HepG2 (cell line): ENCODE data around the gene GSPT1. TPM values are rescaled to one million over a fixed set of nuclear protein-coding genes. Genes with fewer than 3 reads are reported as not detected.

ENCODE experiments used
- ATAC-seq: fragments of 200-7000 bp; cut with Tn5 transposase; 3 replicates; pipeline ENCODE4 v1.9.1; 2020; ENCODE audit warnings: mild to moderate bottlenecking, moderate library complexity
- BruUV-seq: library from RNA; stranded (reverse); fragments of 400-500 nt; replicated peaks from 2 replicates; lab custom pipeline; 2021; lab: Mats Ljungman, UMichigan
- CTCF ChIA-PET: fragments of 300-600 bp; formaldehyde crosslinking; extraction: SDS; loops from one replicate; lab custom pipeline; 2021; ENCODE audit warnings: low total read pairs, inconsistent platforms, low intra/inter-chr PET ratio; lab: Yijun Ruan, JAX
- POLR2A ChIA-PET: fragments of 350-600 bp; sonication (Branson Sonifier 250); formaldehyde crosslinking; loops from one replicate; lab custom pipeline; 2020; ENCODE audit warnings: antibody characterized with exemption, inconsistent platforms; lab: Yijun Ruan, JAX
- DNase-seq: peaks from one replicate; pipeline ENCODE4 v3.0.0-alpha.2; 2015; ENCODE audit warnings: low spot score
- FAIRE-seq: peaks from 3 replicates; lab custom pipeline; 2011; peaks lifted over from hg19 to GRCh38; lab: Jason Lieb, UNC
- H2AFZ ChIP-seq: one replicate; pipeline ENCODE4 v1.6.1; 2011; ENCODE audit warnings: low read length, inconsistent platforms
- H3K27ac ChIP-seq: fragments of 300-600 bp; 3 replicates; pipeline ENCODE4 v1.8.0; 2011; ENCODE audit warnings: mixed run types, mild to moderate bottlenecking, mixed read lengths, low read length, inconsistent platforms; ENCODE audit not compliant: insufficient read depth; ENCODE audit errors: extremely low read length
- H3K27me3 ChIP-seq, 2 experiments: fragments of 200-600 bp in 1 of 2; 2 replicates in 1 of 2; 3 replicates in 1 of 2; pipeline versions ENCODE4 v1.6.0 to v1.8.0; 2011; ENCODE audit warnings: low read length in 2 of 2, mild to moderate bottlenecking in 2 of 2, moderate library complexity in 2 of 2, inconsistent platforms in 1 of 2; ENCODE audit not compliant: insufficient read depth in 2 of 2, control insufficient read depth in 1 of 2
- H3K36me3 ChIP-seq, 2 experiments: fragments of 200-600 bp in 1 of 2; replicated peaks in 1 of 2; 2 replicates in 1 of 2; 3 replicates in 1 of 2; pipeline versions ENCODE4 v1.5.1 to v1.8.0; 2011; ENCODE audit warnings: low read length in 2 of 2, inconsistent platforms in 1 of 2; ENCODE audit not compliant: insufficient read depth in 2 of 2, control insufficient read depth in 1 of 2
- H3K4me1 ChIP-seq: 2 replicates; pipeline ENCODE4 v1.5.1; 2012; ENCODE audit warnings: low read length, inconsistent platforms; ENCODE audit not compliant: insufficient read depth
- H3K4me2 ChIP-seq: 2 replicates; pipeline ENCODE4 v1.6.0; 2011; ENCODE audit warnings: low read depth, low read length, inconsistent platforms
- H3K4me3 ChIP-seq, 3 experiments: fragments of 200-600 bp in 1 of 3; sonication (generic), shearing (Covaris generic) in 1 of 3; replicated peaks in 1 of 3; 2 replicates each; pipeline ENCODE4 v1.5.1; 2011 to 2016; ENCODE audit warnings: low read length in 3 of 3, inconsistent platforms in 2 of 3, low read depth in 2 of 3, mild to moderate bottlenecking in 2 of 3, control low read depth in 1 of 3, mixed read lengths in 1 of 3; ENCODE audit not compliant: insufficient read depth in 1 of 3
- H3K79me2 ChIP-seq: one replicate; pipeline ENCODE4 v1.6.1; 2011; ENCODE audit warnings: low read length, inconsistent platforms; ENCODE audit not compliant: insufficient read depth
- H3K9ac ChIP-seq: 2 replicates; pipeline ENCODE4 v1.6.0; 2011; ENCODE audit warnings: mild to moderate bottlenecking, low read depth, low read length, inconsistent platforms; ENCODE audit not compliant: insufficient read depth
- H3K9me3 ChIP-seq: 2 replicates; pipeline ENCODE4 v1.5.1; 2012; ENCODE audit warnings: mild to moderate bottlenecking, low read length
- H4K20me1 ChIP-seq: 2 replicates; pipeline ENCODE4 v1.6.0; 2011; ENCODE audit warnings: inconsistent platforms, mild to moderate bottlenecking, low read length, moderate library complexity; ENCODE audit not compliant: insufficient read depth
- GRHL1 ChIP-seq: sonication (generic); formaldehyde crosslinking; conservative IDR thresholded peaks from 2 replicates; pipeline ENCODE4 v1.8.0; 2022; ENCODE audit warnings: missing genetic modification reagents
- HNRNPK ChIP-seq: fragments of 200-400 bp; formaldehyde crosslinking; IDR thresholded peaks from 2 replicates; pipeline ENCODE4 v1.6.1; 2018; ENCODE audit warnings: low read length, low read depth, moderate library complexity, mild to moderate bottlenecking; ENCODE audit not compliant: poor library complexity, severe bottlenecking
- MIXL1 ChIP-seq: IDR thresholded peaks from 2 replicates; pipeline ENCODE4 v1.6.1; 2016
- RAD21 ChIP-seq: fragments of 450-650 bp; formaldehyde crosslinking; IDR thresholded peaks from 2 replicates; pipeline ENCODE4 v1.5.0; 2020; ENCODE audit warnings: mild to moderate bottlenecking
- TBP ChIP-seq: sonication (generic); formaldehyde crosslinking; IDR thresholded peaks from 2 replicates; pipeline ENCODE4 v1.5.0; 2020; ENCODE audit warnings: missing genetic modification reagents
- TEAD3 ChIP-seq: optimal IDR thresholded peaks from 2 replicates; pipeline ENCODE3; 2016; ENCODE audit warnings: borderline replicate concordance
- ZFP1 ChIP-seq: IDR thresholded peaks from 2 replicates; pipeline ENCODE4 v1.6.1; 2016
- ZNF383 ChIP-seq: sonication (generic); formaldehyde crosslinking; IDR thresholded peaks from 2 replicates; pipeline ENCODE4 v1.4.0; 2020; ENCODE audit warnings: missing genetic modification reagents, mild to moderate bottlenecking, borderline replicate concordance
- ZNF44 ChIP-seq: sonication (generic); formaldehyde crosslinking; IDR thresholded peaks from 2 replicates; pipeline ENCODE4 v1.5.1; 2020; ENCODE audit warnings: mild to moderate bottlenecking, missing genetic modification reagents
- ZNF691 ChIP-seq: sonication (generic); formaldehyde crosslinking; IDR thresholded peaks from 2 replicates; pipeline ENCODE4 v1.4.0; 2020; ENCODE audit warnings: missing genetic modification reagents, low read depth, mild to moderate bottlenecking, borderline replicate concordance
- WGBS: methylation state at CpG from one replicate; pipeline ENCODE4 v1.1.6; 2017; ENCODE audit warnings: low lambda C conversion rate; 5-methylcytosine and 5-hydroxymethylcytosine counted together
- in situ Hi-C: cut with HindIII; loops from 2 replicates; pipeline ENCODE4 v1.10.0; 2017; ENCODE audit warnings: low pct_unique_long_range_greater_than_20kb; ENCODE audit not compliant: extremely low pct_ligation_motif_present
- intact Hi-C: fragments of 100-400 bp; cut with micrococcal nuclease; formaldehyde crosslinking; loops from one replicate; pipeline ENCODE4 v1.10.0; 2022; ENCODE audit not compliant: unreplicated experiment
- polyA plus RNA-seq, 8 experiments: library from polyadenylated mRNA; depleted of rRNA in 3 of 8; stranded (reverse) in 7 of 8; unstranded in 1 of 8; fragments of >200 nt; fragmentation: Illumina TruSeq in 4 of 8; extraction: Trizol in 4 of 8; gene quantifications; 2 replicates each; pipeline versions ENCODE4 v1.2.1 to v1.2.3, GENCODE V29; 2011 to 2016; ENCODE audit warnings: low read depth in 4 of 8, missing spikeins in 1 of 8, mixed read lengths in 1 of 8; ENCODE audit not compliant: insufficient read depth in 1 of 8
- total RNA-seq, 5 experiments: library from RNA; depleted of rRNA; stranded (reverse); fragments of >200 nt; fragmentation: Illumina TruSeq; extraction: Trizol; gene quantifications; 2 replicates each; pipeline ENCODE4 v1.2.3, GENCODE V29; 2016; ENCODE audit warnings: low read depth in 1 of 5
- TF ChIP-seq, protein P1 (sequence below): sonication (generic); formaldehyde crosslinking; IDR thresholded peaks from 2 replicates; pipeline ENCODE4 v1.4.0; 2020; ENCODE audit warnings: mild to moderate bottlenecking, low read depth, missing genetic modification reagents
- TF ChIP-seq, protein P2 (sequence below), 2 experiments: sonication (generic) in 1 of 2; formaldehyde crosslinking in 1 of 2; IDR thresholded peaks; 2 replicates each; pipeline versions ENCODE4 v1.4.0 to v1.6.1; 2016 to 2020; ENCODE audit warnings: borderline replicate concordance in 1 of 2, low read depth in 1 of 2, mild to moderate bottlenecking in 1 of 2, missing genetic modification reagents in 1 of 2

The GSPT1 gene
- total and polyA plus RNA-seq, 2 of the 13 experiments (the other 11 are each of a cell fraction or from before 2014, with no cell fraction given) = 120 to 316 TPM

DNA sequence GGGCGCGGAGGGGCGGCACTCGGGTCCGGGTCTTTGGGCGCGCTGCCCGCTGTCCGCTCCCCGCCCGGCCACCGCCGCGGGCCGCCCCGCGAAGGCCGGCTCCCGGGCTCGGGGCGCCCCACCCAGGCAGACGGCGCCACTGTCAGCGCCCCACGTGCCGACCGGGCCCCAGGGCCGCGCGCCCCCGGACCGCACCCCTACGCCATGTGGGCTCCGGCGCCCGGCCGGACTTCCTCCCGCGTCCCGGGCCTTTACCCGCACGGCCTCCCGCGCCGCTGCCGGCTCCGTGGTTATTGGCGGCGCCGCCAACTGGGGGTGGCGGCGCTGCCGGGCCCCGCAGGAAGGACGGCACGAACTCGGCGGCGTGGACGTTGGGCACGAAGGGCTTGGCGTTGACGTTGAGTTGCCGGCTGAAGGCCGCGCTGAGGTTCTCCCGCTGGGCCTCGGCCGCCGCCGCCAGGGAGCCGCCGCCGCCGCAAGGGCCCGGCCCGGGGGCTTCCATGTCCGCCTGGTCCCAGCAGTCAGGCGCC lies 577 bp downstream of the GSPT1 start:
- Histone ChIP-seq H3K4me2 (peak overlapping the region; percentile 87), H4K20me1 (peaks cover 47% of the 10 kb centered on the region), H3K36me3 (peaks cover 0 to 1% of the 10 kb centered on the region in 2 experiments; a peak in 2 of 5 replicates), H3K27me3 (no peaks in the 10 kb centered on the region; a peak in 1 of 5 replicates), H3K4me1 (peaks cover 51% of the 10 kb centered on the region), H3K79me2 (peaks cover 52% of the 10 kb centered on the region), H3K27ac (peak overlapping the region; percentile 83), H3K9me3 (no peaks in the 10 kb centered on the region), H3K4me3 (peak overlapping the region; percentile 71 to 98 (median 97)), H3K9ac (peak overlapping the region; percentile 92), H2AFZ (no peak overlapping the region)
- BruUV-seq = no TSS peak
- POLR2A ChIA-PET = interaction anchor here (0.6 to 2.5 kb wide), 20 partner anchors 8 to 1395 kb away, joined by 3 to 25 read pairs (median 4); partner anchors contain the start of genes RSL1D1, SNX29, TXNDC11 and ZC3H7A
- no peak for FAIRE-seq
- intact Hi-C loops (loop anchor here (10.0 kb wide), 2 partner anchors 60 to 170 kb away; partner anchors contain the start of genes SNX29 and TXNDC11), in situ Hi-C loops (no loop called here)
- CTCF ChIA-PET = no interaction called here
- WGBS = 2% methylated on average over 29 of the region's 79 CpGs
- DNase-seq = no peak
- ATAC-seq = no peak; the same call in 2 of the 3 replicates
- TF ChIP-seq ZNF44 (CRISPR knock-in tag) = no peak
- no peak for TF ChIP-seq GRHL1
- TF ChIP-seq, protein P1, sequence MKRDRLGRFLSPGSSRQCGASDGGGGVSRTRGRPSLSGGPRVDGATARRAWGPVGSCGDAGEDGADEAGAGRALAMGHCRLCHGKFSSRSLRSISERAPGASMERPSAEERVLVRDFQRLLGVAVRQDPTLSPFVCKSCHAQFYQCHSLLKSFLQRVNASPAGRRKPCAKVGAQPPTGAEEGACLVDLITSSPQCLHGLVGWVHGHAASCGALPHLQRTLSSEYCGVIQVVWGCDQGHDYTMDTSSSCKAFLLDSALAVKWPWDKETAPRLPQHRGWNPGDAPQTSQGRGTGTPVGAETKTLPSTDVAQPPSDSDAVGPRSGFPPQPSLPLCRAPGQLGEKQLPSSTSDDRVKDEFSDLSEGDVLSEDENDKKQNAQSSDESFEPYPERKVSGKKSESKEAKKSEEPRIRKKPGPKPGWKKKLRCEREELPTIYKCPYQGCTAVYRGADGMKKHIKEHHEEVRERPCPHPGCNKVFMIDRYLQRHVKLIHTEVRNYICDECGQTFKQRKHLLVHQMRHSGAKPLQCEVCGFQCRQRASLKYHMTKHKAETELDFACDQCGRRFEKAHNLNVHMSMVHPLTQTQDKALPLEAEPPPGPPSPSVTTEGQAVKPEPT (CRISPR knock-in tag) = no peak
- TF ChIP-seq ZFP1 = no peak
- TF ChIP-seq ZNF691 = no peak
- TF ChIP-seq MIXL1 = no peak
- no peak for TF ChIP-seq TBP (CRISPR knock-in tag)
- no peak for TF ChIP-seq TEAD3 (CRISPR knock-in tag)
- TF ChIP-seq HNRNPK = no peak
- TF ChIP-seq ZNF383 = no peak
- TF ChIP-seq RAD21 = 0 out of 2 replicates have a peak, but pooled peaks have one; percentile 41
- TF ChIP-seq, protein P2, sequence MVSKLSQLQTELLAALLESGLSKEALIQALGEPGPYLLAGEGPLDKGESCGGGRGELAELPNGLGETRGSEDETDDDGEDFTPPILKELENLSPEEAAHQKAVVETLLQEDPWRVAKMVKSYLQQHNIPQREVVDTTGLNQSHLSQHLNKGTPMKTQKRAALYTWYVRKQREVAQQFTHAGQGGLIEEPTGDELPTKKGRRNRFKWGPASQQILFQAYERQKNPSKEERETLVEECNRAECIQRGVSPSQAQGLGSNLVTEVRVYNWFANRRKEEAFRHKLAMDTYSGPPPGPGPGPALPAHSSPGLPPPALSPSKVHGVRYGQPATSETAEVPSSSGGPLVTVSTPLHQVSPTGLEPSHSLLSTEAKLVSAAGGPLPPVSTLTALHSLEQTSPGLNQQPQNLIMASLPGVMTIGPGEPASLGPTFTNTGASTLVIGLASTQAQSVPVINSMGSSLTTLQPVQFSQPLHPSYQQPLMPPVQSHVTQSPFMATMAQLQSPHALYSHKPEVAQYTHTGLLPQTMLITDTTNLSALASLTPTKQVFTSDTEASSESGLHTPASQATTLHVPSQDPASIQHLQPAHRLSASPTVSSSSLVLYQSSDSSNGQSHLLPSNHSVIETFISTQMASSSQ (IDR thresholded peaks at IDR 0.05; ENCODE audit: low read depth) = no peak
- TF ChIP-seq, protein P2 (CRISPR knock-in tag; IDR thresholded peaks at IDR 0.05; ENCODE audit: borderline replicate concordance) = no peak; the same call in 1 of the 2 replicates
